LNCAP (cell line): ENCODE data around the gene MTG2.

Experiments
- TF ChIP-seq, protein P1 (sequence below): fragments of 450-650 bp; IDR thresholded peaks from 2 replicates; pipeline ENCODE4 v1.5.1; 2017; ENCODE audit warnings: mild to moderate bottlenecking

MTG2 gene

DNA sequence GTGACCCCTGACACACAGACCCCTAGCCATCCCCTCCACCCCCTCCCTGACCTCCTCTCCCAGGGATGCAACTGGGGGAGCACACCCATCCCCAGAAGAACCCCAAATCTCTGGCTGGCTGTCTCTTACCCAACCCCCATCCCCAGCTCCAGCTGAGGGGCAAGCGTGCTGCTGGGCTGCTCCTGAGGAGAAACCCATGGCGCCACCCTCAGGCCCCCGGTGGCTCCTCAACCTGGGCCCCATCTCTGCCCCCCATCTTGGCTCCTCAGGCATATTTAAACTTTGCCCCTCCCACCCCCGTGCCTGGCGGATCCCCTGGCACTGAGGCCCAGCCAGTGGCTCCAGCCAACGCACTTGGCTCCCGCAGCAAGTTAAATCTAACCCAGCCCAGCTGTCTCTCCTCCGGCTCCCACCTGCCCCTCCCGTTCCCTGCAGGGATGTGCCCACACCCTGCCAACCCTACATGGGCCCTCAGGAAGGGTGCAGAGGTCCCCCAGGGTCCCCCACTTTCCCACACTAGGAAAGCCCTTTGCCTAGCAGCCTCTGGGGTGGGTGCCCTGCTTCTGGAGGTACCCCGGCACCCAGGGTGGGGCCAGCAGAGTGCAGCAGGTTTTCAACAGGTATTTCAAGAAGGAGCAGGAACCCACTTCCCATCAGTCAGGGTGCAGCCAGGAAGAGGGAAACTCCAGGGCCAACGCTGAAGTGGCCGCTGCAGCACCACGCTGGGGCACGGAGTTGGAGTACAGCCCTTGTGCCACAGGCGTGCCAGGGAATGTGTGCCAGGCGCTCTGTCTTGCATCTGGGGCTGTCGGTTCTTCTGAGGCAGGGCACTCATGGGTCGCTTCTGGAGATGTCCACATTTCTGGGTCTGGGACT, 50.2 kb downstream of the MTG2 start:
- TF ChIP-seq, protein P1, sequence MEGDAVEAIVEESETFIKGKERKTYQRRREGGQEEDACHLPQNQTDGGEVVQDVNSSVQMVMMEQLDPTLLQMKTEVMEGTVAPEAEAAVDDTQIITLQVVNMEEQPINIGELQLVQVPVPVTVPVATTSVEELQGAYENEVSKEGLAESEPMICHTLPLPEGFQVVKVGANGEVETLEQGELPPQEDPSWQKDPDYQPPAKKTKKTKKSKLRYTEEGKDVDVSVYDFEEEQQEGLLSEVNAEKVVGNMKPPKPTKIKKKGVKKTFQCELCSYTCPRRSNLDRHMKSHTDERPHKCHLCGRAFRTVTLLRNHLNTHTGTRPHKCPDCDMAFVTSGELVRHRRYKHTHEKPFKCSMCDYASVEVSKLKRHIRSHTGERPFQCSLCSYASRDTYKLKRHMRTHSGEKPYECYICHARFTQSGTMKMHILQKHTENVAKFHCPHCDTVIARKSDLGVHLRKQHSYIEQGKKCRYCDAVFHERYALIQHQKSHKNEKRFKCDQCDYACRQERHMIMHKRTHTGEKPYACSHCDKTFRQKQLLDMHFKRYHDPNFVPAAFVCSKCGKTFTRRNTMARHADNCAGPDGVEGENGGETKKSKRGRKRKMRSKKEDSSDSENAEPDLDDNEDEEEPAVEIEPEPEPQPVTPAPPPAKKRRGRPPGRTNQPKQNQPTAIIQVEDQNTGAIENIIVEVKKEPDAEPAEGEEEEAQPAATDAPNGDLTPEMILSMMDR: no peak

DNA sequence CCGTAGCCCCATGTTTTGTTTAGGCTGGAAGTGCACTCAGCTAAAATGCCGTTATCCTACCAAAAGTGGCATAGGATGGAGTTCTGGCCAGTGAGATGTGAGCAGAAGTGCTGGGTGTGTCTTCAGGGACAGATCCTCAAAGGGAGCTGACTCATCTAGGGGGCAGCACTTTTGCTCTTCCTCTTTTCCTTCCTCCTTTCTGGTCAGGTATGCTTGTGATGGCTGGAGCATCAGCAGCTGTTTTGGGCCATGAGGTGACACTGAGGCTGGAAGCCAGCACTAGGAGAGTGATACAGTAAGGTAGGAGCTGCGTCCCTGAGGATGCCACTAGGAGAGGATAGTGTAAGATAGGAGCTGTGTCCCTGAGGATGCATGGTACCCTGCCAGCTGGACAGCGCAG, 50.9 kb downstream of the MTG2 start:
- TF ChIP-seq, protein P1: no peak

DNA sequence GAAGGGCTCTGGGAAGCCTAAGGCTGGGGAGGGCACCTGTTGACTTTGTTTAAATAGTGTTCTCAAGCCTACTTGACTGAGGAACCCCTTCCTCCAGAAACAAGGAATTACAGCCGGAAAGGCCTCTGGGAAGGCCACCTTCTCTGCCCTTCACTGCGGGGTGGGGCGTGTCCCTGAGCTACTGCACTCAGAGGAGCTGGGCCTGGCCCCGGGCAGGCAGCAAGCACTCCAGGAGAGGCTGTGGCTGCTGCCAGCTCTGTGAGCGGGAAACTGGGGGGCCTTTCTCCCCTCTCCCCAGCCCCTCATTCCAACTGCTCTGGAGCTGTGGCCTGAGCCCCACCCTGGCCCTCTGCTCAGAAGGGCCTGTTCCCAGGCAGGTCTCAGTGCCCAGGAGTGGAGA, 51.5 kb downstream of the MTG2 start:
- TF ChIP-seq, protein P1: no peak

DNA sequence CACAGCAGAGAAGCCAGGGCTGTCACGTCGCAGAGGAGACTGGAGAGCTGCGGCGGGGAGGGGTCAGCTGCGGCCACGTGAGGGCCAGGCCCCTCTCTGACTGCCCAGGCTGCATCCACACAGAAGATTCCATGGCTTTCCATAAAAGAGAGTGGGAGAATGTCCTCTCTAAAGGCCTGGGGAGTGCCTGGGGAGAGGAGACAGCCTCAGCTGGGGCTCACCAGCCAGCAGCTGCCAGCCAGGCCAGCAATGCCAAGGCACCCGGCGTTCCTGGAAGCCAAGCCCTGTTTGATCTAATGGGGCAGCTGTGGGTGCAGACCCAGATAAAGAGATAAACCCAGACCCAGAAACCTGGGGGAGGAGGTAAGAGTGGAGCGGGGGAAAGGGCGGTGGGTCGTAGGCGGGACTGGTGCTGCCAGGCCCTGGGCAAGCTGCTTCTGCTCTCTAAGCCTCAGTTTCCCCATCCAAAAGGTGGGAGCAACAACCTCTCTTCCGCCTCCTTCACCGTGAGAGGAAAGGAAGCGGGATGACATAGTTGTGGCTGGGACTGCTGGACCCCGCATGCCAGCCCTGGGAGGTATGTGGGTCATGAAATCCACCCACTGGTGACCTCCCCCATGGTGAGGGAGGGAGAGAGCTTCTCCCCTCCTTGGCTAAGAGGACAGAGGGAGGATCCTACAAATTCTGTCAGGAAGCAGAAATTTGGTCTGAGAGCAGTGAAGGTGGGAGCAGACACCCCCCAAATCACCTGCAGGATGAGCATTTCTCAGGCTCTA, 52.4 kb downstream of the MTG2 start:
- TF ChIP-seq, protein P1: no peak

DNA sequence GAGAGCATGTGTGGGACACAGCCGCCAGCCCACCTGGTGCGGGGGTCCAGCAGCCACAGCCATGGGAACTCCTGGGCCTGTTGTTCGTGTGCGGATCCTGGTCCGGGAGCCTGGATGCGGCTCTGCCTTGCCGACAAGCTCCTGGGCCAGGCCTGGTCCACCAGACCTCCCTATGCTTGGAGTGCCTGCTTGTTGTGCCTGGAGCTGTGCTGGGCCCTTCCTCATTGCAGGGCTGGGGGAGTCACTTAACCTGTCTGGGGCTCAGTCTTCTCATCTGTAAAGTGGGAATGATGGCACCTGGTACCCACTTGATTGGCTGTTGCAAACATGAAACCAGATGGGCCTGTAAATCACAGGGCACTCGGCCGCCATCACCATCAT, 52.9 kb downstream of the MTG2 start:
- TF ChIP-seq, protein P1: no peak

DNA sequence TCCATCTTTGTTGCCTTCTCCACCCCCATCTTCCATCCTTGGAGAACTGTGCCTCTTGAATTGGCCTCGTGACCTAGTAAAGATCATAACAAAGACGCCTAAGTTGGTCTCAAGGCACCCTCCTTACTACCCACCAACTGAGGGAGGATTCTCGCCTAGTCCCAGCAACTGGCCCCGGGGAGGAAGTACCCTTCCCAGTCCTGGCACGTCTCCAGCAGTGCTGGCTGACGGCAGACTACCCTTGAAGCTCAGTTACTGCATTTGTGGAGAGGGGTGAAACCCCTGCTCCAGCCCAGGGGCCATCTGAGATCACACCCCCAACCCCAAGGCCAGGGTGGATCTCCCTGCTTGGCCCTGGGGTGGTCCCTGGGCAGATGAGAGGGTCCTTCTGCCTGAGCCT, 53.4 kb downstream of the MTG2 start:
- TF ChIP-seq, protein P1: no peak

DNA sequence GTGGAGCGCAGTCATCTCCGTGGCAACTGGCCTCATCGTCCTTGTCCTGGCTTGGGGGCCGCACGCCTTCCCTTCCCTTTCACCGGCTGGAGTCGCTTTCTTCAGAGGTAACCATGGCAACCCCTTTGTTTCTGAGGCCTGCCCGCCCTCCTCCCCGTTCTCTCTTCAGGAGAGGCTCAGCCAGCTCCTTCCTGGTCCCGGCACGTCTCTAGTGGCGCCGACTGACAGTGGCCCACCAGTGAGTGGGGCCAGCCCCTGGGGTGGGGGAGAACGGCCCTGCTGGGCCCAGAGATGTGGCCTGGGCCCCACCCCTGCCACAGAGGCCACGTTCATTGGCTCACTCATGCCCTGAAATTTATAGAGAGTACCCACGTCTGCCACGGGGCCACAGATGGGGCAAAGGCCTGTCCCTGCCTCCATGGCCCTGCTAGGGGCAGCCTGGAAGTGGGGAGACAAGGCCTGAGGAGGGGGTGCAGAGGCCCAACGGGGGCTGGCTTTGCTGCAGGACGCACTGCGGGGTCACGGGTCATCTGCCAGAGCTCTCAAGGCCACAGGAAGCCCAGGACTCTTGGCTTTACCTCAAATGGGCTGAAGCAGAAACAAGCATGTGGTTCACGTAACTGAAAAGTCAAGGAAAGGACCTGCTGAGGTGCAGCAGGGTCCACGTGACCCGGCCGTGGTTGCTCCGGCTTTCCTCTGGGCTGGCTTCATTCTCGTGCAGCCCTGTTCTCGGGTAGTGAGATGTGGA, 54.1 kb downstream of the MTG2 start:
- TF ChIP-seq, protein P1: no peak
